Measurements from ENCODE around the gene DEGS2.

GRCh38 chr14:100145682-100146464 is 13.6 kb downstream of the DEGS2 start:
- no peak for TF ChIP-seq YY1 (IDR thresholded peaks at IDR 0.05; ENCODE audit: insufficient read depth, insufficient read length)
- no peak for TF ChIP-seq SUZ12 (IDR thresholded peaks at IDR 0.05; ENCODE audit: extremely low read depth, insufficient read depth, insufficient read length)
- TF ChIP-seq ZNF274 (IDR thresholded peaks at IDR 0.05; ENCODE audit: low read depth, low read length) = no peak
